ENCODE results near the gene LRP1-AS. TPM values are rescaled to one million over a fixed set of nuclear protein-coding genes. Genes with fewer than 3 reads are reported as not detected.
"Not testable (repeated sequence)": the region's sequence is repeated elsewhere in the genome, so short reads cannot be mapped to it uniquely, and the experiment has no call there.

Gene LRP1-AS
- total and polyA plus RNA-seq, 8 donors: not detected

- no peak for DNase-seq
- Histone ChIP-seq H3K4me1 (peaks cover 0 to 14% (median 11%) of the 10 kb centered on the region in 4 donors), H3K4me3 (no peak overlapping the region), H3K27me3 (peaks cover 0 to 6% (median 0%) of the 10 kb centered on the region in 3 donors), H3K27ac (no peak overlapping the region), H3K9me3 (no peaks in the 10 kb centered on the region), H3K36me3 (no peaks in the 10 kb centered on the region)
- TF ChIP-seq POLR2A (IDR thresholded peaks at IDR 0.05) (no peak), EP300 (IDR thresholded peaks at IDR 0.05) (no peak), POLR2AphosphoS5 (IDR thresholded peaks at IDR 0.05) (no peak), CTCF (IDR thresholded peaks at IDR 0.05) (no peak)
- 30 to 53% (median 45%) methylated on average over 2 of the region's 2 CpGs for WGBS, 5 donors
- intact Hi-C loops (cut with DNase I; ENCODE audit: low total_unique reads): loop anchor here (2.0 kb wide), 1 partner anchor 59 kb away; no protein-coding TSS in a partner anchor
Observed at GRCh38 chr12:57123813-57124212, 23.6 kb downstream of the LRP1-AS start.

GRCh38 chr12:57120718-57121117 is 26.7 kb downstream of the LRP1-AS start:
- H3K27ac ChIP-seq; H3K36me3 ChIP-seq; DNase-seq; H3K4me3 ChIP-seq; H3K4me1 ChIP-seq; intact Hi-C loops (cut with DNase I; ENCODE audit: low total_unique reads); H3K27me3 ChIP-seq; H3K9me3 ChIP-seq: not testable (repeated sequence)
- WGBS, 5 donors: 88 to 92% (median 90%) methylated on average over 11 of the region's 11 CpGs

- Histone ChIP-seq H3K4me3 (no peak overlapping the region), H3K4me1 (no peaks in the 10 kb centered on the region), H3K27me3 (no peaks in the 10 kb centered on the region), H3K27ac (no peak overlapping the region), H3K9me3 (no peaks in the 10 kb centered on the region), H3K36me3 (no peaks in the 10 kb centered on the region)
- DNase-seq: no peak
- intact Hi-C loops (cut with DNase I; ENCODE audit: low total_unique reads): no loop called here
- WGBS, 5 donors: 82 to 96% (median 93%) methylated on average over 5 of the region's 5 CpGs
- TF ChIP-seq POLR2AphosphoS5 (IDR thresholded peaks at IDR 0.05): no peak
- no peak for TF ChIP-seq EP300 (IDR thresholded peaks at IDR 0.05)
- TF ChIP-seq CTCF (IDR thresholded peaks at IDR 0.05): no peak
- TF ChIP-seq POLR2A (IDR thresholded peaks at IDR 0.05): no peak
Observed at GRCh38 chr12:57119294-57120085, 27.9 kb downstream of the LRP1-AS start.

- Histone ChIP-seq H3K9me3 (no peaks in the 10 kb centered on the region), H3K27me3 (no peaks in the 10 kb centered on the region), H3K36me3 (no peaks in the 10 kb centered on the region), H3K4me3 (no peak overlapping the region), H3K4me1 (no peaks in the 10 kb centered on the region), H3K27ac (no peak overlapping the region)
- intact Hi-C loops (cut with DNase I; ENCODE audit: low total_unique reads): no loop called here
- WGBS, 5 donors: 61 to 83% (median 73%) methylated on average over 1 of the region's 1 CpG
- TF ChIP-seq POLR2A (IDR thresholded peaks at IDR 0.05) (no peak), CTCF (IDR thresholded peaks at IDR 0.05) (no peak), EP300 (IDR thresholded peaks at IDR 0.05) (no peak), POLR2AphosphoS5 (IDR thresholded peaks at IDR 0.05) (no peak)
- no peak for DNase-seq
Observed at GRCh38 chr12:57118711-57119271, 28.6 kb downstream of the LRP1-AS start.

Measured in stomach (tissue), 9 donors.